K562 treated with DMSO at 1 percent for 12 hours (cell line): ENCODE data around the gene SYNE4. TPM values are rescaled to one million over a fixed set of nuclear protein-coding genes. Genes with fewer than 3 reads are reported as not detected.

Experiments
- total RNA-seq: library from RNA; unstranded; fragments of 300-600 nt; gene quantifications from 2 replicates; pipeline ENCODE4 v1.2.3, GENCODE V29; 2022; ENCODE audit not compliant: insufficient read depth

SYNE4 gene
- 0.46 TPM in 1 of 2 replicates, not detected in the other for total RNA-seq

GRCh38 chr19:36008336-36008978 is at the start of gene SYNE4:
TSS of gene SYNE4 (minus strand) at chr19:36008813. CDS start at chr19:36008681, 132 bp downstream.

GRCh38 chr19:36054733-36055686 is 46.4 kb upstream of the SYNE4 start, which contains the start of gene WDR62:
TSS of gene WDR62 (plus strand) at chr19:36054897. CDS start at chr19:36054972, 75 bp downstream.

DNA sequence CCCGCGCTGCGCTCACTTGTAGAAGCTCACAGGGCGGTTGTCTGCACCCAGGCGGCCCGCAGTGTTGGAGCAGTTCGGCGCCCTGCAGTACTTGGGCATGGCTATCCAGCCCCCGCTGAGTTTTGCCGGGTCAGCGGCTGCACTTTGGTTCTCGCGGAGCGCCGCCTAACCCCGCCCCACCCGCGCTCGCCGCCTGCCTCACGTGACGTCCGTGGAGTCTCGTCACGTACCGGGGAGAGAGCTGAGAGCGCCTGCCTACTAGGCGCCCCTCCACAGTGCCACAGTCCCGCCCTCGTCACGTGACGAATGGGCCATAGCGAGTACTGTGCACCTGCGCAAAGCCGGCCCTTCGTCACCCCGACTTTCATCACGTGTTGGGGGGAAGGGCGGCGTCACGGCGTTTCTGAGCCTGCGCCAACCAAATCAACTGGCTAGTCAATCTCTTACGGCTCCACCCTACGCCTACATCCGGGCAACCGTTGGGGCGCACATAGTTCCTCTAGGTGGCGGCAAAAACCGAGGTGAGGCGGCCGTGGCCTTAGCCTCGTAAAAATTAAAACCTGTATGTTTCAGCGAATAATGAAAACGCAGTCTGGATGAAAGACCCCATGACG is 45.6 kb upstream of the SYNE4 start, which contains the start of gene THAP8:
Gene THAP8 (minus strand): TSS at position 167 of the 614 bp plus-strand sequence. CDS start 68 bp downstream, at position 99.

GRCh38 chr19:36032251-36033104 is 23.9 kb upstream of the SYNE4 start, which contains the start of gene CLIP3:
TSS of gene CLIP3 (minus strand) at chr19:36032873. CDS start at chr19:36032357, 516 bp downstream.

GRCh38 chr19:36014012-36014924 is 5.7 kb upstream of the SYNE4 start, which contains the start of gene ALKBH6:
TSS of gene ALKBH6 (minus strand) at chr19:36014213. CDS start at chr19:36013397, 816 bp downstream.

DNA sequence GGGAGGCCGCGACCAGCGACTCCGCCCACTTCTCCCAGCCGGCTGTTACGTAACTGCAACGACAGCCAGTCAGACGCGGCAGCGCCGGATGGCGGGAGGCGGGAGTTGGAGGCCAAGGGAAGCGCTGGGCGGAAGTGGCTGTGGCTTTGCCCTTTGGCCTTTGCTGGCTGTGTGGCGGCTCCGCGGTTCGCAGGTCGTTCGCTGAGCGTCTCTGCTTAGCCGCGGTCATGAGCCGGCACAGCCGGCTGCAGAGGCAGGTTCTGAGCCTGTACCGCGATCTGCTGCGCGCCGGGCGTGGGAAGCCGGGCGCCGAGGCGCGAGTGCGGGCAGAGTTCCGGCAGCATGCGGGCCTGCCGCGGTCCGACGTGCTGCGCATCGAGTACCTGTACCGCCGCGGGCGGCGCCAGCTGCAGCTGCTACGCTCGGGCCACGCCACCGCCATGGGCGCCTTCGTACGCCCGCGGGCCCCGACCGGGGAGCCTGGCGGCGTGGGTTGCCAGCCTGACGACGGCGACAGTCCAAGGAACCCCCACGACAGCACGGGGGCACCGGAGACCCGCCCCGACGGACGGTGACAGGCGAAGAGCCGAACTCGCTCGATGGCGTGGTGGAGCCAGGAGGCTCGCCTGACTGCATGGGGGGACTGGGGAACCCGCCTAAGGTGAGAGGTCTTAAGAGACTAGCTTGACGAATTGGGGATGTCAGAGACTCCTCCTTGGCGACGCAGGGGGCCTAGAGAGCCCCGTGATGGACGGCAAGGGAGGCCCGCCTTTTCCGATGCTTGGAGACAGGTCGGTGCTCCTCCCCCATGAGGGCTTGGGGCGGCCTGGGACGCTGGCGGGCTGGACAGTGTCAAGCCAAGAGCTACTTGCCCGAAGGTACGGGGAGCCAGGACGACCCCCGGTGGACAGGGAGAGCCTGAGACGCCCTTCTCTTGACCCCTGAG is 13.3 kb downstream of the SYNE4 start, which contains the start of gene SDHAF1:
Gene SDHAF1 (plus strand): TSS at position 141 of the 946 bp plus-strand sequence. CDS start 87 bp downstream, at position 228.

Other genes with a start within 250 kb of the SYNE4 start
- 4.2 and 5.9 TPM in 2 replicates for gene ARHGAP33, start 233.2 kb downstream of the SYNE4 start, total RNA-seq
- gene PRODH2, start 196.0 kb downstream of the SYNE4 start, total RNA-seq: not detected in 2 replicates
- 1.3 and 1.9 TPM in 2 replicates for gene NPHS1, start 156.3 kb downstream of the SYNE4 start, total RNA-seq
- 0.20 TPM in 1 of 2 replicates, not detected in the other for gene KIRREL2, start 151.9 kb downstream of the SYNE4 start, total RNA-seq
- gene APLP1, start 140.2 kb downstream of the SYNE4 start, total RNA-seq: 7.4 and 15.0 TPM in 2 replicates
- gene NFKBID, start 108.3 kb downstream of the SYNE4 start, total RNA-seq: 5.8 and 7.3 TPM in 2 replicates
- gene HCST, start 106.3 kb downstream of the SYNE4 start, total RNA-seq: not detected in 2 replicates
- gene TYROBP, start 100.5 kb downstream of the SYNE4 start, total RNA-seq: 18.6 and 31.0 TPM in 2 replicates
- not detected in 2 replicates for gene LRFN3, start 72.4 kb downstream of the SYNE4 start, total RNA-seq
- gene SDHAF1, start 13.6 kb downstream of the SYNE4 start, total RNA-seq: 49.4 and 74.2 TPM in 2 replicates
- 35.2 and 37.1 TPM in 2 replicates for gene ALKBH6, start 5.4 kb upstream of the SYNE4 start, total RNA-seq
- gene CLIP3, start 24.1 kb upstream of the SYNE4 start, total RNA-seq: 0.53 and 2.6 TPM in 2 replicates
- 2.6 and 5.0 TPM in 2 replicates for gene THAP8, start 45.5 kb upstream of the SYNE4 start, total RNA-seq
- gene WDR62, start 46.1 kb upstream of the SYNE4 start, total RNA-seq: 19.3 and 36.3 TPM in 2 replicates
- not detected in 2 replicates for gene OVOL3, start 102.3 kb upstream of the SYNE4 start, total RNA-seq
- gene POLR2I, start 106.1 kb upstream of the SYNE4 start, total RNA-seq: 103 and 135 TPM in 2 replicates
- 57.0 and 83.4 TPM in 2 replicates for gene TBCB, start 106.7 kb upstream of the SYNE4 start, total RNA-seq
- 204 and 224 TPM in 2 replicates for gene CAPNS1, start 131.3 kb upstream of the SYNE4 start, total RNA-seq
- gene COX7A1, start 143.6 kb upstream of the SYNE4 start, total RNA-seq: not detected in 2 replicates
- 0.75 and 1.5 TPM in 2 replicates for gene ZNF565, start 205.9 kb upstream of the SYNE4 start, total RNA-seq
- gene ZNF146, start 206.3 kb upstream of the SYNE4 start, total RNA-seq: 18.4 and 48.5 TPM in 2 replicates